GM19438 (cell line): ENCODE data around the gene TENM4.
A peak's percentile ranks its signal among the peaks of the same experiment; 100 is the strongest.

Experiments used
- ATAC-seq: cut with Tn5 transposase; IDR thresholded peaks from one replicate; pipeline ENCODE4 v1.9.1; 2021; ENCODE audit warnings: low read depth; ENCODE audit not compliant: unreplicated experiment

The TENM4 gene

DNA sequence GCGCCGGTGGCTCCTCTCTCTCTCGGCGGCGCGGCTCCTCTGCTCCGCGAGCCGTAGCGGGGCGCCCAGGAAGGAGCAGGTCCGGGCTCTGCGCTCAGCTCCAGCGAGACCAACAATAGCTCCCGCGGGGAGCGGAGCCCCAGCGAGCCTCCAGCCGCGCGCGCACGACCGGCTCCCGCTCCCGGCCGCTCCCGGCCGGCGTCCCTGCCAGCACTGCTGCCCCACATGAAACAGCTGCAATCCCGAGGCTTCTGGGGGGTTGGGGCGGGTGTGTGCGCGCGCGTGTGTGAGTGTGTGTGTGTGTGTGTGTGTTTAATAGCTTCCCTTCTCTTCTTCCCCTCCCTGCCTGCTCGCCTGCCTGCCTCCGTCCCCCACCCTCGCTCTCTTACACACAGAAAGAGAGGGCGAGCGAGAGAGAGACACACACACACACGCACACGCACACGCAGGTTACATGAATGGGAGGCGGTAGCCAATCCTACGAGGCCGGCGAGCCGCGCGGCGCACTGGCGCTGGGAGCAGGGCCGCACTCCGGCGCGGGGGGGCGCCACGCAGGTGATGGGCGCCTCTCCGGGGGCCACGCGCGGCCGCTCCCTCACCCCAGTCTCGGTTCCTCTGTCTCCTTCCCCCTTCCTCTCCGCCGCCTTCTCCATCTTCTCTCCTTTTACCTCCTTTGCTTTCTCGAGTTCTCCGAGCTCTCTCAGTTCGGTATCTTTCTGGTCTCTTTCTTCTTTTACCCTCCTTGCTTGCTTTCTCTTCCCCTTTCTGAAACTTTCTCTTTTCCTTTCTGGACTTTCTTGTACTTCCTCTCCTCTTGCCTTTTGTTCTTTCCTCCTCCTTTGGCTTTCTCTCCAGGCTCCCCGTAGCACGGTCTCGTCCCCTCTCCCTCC, at the start of gene TENM4:
Gene TENM4, minus strand, starts transcription at position 460 of the 890 bp plus-strand sequence. CDS start 371,086 bp downstream, outside the sequence.
- peak; percentile 49 for ATAC-seq

DNA sequence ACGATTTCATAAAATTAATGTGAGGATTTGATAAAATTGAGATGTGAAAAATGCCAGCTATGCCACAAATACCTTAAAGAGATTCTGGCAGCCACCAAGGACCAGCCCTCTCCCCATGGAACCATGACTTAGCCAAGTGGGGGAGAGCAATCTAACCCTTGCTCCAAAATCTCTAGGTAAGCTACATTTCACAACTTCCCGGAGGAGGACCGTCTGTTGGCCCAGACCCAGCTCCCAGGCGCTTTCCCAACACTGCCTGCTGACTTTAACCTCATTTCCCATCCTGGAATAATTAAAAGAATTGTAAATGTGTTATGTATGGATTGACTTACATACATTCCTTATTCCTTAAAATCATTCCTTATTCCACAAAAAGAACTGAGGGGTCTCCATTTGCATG, 47.5 kb upstream of the TENM4 start:
- ATAC-seq, result no peak

DNA sequence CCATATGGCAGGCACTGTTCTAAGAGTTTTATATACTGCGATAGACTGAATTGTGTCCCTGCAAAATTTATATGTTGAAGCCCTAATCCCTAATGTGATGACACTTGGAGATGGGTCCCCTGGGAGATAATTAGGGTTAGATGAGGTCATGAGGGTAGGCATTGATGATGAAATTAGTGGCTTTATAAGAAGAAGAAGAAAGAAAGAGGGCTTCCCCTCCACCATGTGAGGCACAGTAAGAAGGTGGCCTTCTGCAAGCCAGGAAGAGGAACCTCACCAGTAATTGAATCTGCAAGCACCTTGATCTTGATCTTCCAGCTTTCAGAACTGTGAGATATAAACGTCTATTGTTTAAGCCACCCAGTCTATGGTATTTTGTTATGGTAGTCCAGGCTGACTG, 46.6 kb upstream of the TENM4 start:
- no peak for ATAC-seq

DNA sequence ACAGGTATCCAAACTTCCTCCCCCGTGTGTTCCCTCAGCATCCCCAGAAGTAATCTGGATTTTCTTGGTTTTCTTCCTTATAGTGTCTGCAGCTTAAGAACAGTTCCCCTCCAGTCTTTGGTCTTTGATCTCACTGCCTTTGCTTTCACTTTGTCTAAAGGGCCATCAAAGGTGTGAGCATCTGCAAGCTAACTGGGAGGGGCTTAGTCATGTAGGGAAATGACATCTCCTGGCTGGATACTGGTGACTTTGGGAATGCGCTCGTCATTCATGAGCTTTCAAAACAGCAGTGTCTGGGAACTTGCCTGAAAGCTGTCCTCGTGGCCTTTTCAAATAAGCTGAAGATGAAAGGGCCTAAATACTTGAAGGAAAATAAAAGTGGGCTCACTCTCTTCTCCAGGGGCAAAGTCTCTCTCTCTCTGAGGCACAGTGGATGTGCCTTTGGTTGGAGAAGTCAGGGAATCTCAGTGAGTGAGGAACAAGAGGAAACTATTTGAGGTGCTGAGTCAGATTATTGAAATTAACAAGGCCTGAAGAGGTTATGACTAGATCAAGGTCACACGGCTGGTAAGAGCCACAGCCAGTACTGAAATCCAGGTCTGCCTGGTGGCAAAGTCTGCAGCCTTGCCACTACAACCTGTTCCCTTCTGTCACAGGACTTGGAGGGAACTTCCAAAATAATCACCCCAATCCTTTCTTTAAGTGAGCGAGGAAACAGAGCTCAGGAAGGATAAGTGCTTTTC, 45.6 kb upstream of the TENM4 start:
- ATAC-seq, result no peak

DNA sequence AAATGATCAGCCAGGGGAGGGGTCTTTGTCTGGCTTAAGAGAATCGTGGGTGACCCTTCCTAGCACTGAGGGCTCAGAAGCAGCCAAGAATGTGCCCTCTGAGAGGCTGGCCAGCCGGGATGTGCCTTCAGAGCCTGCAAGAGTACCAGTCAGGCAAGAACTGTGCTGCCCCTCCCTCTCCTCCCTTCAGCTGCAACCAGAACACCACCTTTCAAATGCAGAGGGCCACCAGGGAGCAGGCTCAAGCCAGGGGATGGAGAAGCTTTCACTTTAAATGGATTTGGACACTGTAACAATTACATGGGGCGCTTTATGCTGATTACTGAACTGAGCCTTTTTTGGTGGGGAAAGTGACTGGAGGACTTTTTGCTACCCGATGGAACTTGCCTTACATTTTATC, 44.9 kb upstream of the TENM4 start:
- ATAC-seq, result no peak

DNA sequence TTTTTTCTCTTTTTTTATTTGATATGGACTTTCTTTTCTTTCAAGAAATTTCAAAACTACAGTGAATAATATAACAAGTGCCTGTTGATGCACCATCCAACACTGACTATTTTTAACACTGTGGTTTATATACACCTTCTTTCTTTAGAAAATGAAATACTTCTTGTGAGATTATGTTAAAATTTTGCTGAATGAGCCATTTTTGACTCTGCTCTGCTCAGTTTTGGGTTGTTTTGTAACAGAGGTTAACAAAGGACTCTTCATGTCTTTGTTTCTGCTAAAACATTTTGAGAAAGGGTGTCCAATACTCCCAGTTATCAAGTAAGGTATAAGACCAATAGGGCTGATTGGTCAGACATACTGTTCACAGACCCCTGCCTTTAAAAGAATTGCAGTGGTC, 44.0 kb upstream of the TENM4 start:
- ATAC-seq, result no peak

DNA sequence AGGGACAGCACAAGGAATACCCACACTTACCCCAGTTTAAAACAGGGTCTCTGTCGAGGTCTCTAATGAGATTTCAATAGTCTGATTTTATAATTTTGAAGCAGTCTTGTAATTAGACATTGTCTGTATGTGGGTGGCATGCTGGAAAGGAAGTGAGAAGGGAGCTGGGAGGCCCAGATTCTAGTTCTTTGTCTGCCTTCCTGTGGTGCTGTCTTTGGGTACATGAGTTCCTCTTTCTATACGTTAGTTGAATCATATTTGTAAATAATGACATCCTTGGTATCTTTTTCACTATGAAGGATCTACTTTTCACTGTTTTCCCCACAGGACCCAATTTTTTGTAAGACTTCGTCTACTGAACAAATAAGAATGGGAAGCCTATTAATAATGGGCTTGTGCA, 42.0 kb upstream of the TENM4 start:
- peak; percentile 77 for ATAC-seq

DNA sequence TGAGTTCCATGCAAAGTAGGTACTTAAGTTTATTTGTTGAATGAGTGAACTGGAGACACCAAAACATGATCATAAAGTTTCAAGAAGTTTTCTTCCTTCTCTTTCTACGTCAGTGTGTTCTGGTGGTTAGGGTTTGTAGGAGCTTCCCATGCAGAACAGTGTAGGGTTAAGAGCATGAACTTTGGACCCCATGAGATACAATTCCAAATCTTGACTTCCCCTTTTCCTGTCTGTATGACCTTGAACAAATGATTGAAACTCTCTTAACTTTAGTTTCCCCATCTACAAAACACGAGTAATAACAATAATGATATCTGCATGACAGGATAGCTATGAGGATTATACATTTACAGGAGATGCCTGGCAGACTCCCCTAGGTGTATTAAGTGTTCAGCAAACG, 41.0 kb upstream of the TENM4 start:
- peak; percentile 55 for ATAC-seq

DNA sequence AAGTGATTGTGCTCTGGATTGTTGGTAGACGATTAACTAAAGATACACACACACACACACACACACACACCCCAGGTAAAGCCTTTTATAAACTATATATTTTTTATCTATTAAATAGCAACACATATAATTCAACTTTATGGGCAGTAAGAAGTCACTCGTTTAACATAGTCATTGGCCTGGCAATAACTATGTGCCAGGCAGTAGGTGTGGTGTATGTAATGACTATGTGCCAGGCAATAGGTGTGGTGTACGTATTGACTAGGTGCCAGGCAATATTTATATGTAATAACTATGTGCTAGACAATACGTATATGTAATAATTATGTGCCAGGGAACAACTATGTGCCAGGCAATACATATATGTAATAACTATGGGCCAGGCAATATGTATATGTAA, 40.0 kb upstream of the TENM4 start:
- ATAC-seq, result no peak

DNA sequence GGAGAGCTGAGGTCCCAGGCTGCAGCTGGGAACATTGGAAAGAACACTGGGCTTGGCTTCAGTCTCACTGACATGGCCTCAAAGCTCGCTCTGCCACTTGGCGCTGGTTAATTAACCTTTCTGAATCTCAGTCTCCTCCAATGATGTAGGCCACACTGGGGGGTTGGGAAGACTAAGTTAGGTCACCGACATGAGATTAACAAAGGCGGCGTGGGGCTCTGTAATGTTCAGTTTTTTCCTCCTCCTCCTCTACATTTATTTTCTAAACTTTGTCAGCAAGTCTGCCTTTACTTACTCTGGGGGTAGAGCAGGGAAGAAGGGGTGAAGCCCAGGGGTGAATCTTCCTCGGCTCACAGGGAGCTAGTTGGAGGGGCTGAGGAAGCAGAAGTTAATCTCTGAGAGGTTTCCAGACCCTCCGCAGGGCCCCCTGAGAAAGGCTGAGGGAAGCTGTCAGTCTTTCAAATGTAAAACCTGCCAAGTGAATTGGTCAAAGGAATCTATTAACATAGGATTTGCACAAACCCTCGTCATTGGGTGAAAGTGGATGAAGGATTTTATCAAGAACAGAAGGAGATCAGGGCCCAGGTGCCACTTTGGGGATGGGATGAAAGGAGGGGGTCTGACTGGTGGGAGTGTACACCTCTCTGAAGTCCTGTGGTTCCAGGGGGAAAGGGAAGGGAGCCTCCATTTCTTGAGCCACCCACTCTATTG, 32.1 kb upstream of the TENM4 start:
- ATAC-seq, result no peak

DNA sequence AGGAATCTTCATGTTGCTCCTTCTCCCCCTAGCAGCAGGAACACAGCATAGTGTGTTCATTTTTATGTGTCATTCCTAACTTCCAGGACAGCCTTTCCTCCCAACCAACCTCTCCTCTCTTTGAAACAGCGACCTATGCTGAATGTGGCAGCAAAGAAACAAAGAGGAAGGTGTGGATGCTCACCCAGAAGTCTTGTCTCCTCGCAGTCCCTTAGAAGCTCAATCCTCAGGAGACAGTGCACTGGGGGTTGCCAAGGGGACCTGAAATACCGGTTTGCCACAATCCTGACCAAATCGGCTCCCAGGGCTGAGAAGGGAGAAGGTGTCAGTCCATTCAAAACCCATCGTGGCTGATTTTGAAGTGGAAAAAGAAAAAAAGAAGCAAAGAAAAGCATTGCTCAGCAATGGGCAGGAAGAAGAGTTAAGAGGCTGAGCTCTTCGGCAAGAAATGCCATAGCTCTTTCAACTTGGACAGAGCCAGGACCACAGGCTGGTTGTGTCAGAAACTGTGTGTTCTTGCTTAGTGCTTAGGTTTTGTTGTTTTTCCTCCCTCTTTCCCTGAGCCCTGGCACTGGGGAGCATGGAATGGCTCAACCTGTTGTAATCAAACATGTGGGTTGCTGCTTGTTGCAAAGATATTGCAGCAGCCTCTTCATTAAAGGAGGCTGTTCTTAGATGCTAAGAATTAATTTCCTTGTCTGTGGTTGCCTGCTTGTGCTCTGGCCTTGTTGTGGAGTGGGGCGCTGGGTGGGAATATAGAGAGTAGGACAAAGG, 30.4 kb upstream of the TENM4 start:
- no peak for ATAC-seq

DNA sequence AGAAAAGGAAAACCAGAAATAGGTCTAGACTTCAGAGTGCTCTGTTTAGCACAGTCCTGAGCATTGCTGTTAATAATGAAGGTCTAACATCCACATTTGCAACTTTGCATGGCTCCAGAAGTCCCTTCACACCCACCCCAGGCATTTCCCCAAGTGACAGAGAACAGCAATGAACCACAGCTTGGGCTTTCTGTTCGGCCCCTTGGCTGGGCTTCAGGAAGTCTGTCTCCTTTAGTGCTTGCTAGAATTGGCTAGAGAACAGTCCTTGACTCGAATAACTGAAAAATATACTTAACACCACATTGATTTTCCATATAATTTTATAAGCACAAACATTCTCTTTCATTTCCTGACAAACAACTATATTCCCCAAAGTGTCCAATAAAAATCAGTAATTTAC, 29.3 kb upstream of the TENM4 start:
- ATAC-seq, result no peak

DNA sequence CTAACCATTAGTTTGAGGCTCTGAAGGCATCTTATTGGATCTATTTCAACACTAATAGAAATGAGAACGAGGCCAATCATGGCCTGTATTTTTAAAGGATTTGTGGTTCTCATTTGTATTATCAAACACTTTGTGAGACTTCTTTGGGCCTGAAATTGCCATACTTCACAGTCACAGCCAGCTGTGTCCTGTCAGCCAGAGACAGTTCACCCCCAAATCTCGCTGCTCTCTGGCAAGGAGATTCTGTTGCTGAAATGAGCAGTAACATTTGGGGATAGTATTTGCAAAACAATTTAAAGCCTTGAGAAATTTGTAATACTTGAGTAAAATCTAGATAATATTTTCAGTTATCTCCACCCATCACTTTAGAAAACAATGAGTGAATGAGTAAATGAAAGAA, 26.9 kb upstream of the TENM4 start:
- no peak for ATAC-seq

DNA sequence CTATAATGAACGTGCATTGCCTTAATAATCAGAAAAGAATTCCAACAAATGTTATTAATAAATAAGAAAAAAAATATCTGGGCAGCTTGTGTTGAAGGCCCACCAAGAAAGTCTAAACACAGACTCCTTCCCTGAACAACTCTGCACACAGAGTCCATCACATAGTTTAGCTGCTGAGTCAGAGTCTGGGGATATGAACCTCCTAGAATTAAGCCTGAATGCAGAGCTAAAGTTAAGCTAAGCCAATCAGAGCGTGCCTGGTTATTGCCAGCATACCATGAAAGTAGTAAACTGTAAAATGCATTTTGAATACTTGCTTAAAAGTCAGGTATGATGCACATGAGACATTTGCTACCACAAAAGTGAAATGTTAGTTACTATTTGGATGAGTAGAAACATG, 25.6 kb upstream of the TENM4 start:
- ATAC-seq, result no peak

DNA sequence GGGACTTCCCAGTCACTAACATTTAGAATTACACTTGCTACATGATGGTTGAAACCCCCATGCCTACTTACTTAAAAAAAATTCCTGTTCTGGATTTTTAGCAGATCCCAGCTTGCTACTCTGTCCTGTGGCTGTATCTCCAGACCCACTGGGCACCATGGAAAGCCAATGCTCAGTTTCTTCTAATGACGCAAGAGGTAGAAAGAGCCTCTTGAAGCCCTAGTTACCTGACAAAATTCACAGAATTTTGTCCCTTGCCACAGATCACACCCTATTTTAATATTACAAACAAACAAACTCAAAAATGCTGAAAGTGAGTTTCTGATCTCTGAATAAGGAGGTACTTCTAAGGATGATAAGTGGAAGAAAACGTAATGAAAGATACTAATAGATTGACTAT, 24.3 kb upstream of the TENM4 start:
- no peak for ATAC-seq

DNA sequence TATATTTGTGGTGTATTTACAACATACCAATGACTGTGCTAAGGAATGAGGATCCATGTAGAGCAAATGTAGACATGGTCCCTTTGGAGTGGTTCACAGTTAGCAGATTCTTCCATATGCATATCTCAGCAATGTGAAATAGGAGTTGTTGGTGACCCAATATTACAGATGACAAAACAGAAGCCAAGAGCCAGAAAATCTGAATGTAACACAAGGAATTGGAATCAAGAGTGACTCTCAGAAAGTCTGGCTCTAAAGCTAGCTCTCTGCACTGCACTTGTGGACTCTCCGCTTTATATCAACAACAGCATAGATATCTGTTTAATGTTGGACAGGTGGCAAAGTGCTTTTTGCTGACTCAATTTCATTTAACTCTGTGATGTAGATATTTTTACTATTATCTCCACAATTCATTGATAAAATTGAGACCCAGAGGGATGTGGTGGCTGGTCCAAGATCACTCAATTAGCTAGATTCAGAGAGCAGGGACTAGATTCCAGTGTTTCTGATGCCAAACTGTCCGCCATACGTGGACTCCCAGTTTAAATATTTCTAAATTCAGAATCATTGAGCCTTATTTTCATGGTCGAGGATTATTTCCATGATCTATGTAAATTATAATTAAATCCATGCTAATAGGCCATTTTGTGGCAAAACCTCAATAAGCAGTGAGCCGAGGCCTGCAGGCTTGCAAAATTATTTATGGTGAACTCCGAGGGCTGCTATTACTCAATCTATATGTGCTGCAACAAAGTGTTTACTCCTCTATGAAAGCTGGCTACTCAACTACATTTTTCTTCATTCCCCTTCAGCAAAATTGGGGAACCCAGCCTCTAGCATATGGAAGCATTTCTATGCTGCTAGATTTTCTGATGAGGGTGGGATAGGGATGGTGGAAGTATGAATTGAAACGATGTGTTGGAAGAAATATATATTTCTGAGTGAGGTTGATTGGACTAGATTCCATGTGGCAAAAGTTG, 21.1 kb upstream of the TENM4 start:
- no peak for ATAC-seq

DNA sequence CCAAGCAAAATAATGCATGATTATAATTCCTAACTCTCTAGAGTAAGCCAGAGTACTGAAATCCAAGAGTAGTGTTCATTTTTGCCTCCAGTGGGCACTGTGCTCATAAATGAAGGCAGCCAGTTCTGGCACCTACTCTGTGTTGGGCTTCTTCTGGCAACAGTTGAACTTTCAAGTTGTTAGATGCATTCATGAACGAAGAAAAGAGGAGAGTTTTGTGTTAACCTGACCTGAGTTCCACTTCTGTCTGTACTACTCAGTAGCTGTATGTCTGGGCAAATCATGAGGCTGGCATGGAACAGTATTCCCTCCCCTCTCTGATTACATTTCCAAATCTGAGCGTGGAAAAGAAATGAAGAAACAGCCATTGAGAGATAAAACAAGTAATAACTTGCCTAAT, 20.3 kb upstream of the TENM4 start:
- no peak for ATAC-seq

DNA sequence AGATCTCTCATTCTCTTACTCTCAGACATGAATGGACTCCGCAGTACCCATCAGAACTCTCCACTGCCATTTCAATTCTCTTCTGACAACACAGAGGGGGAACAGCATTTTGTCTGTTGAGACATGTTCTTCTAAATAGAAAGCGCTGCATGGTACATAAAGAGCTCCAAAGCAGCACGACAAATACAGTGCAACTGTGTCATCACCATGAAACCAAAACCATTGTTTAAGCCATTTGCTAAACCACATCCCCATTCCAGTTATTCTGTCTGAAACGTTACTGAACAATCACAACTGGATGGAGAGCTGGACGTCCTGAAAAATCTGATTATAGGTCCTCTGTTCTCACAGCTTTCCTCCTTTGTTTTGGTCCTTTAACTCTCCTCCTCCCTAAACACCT, 17.9 kb upstream of the TENM4 start:
- ATAC-seq, result no peak

DNA sequence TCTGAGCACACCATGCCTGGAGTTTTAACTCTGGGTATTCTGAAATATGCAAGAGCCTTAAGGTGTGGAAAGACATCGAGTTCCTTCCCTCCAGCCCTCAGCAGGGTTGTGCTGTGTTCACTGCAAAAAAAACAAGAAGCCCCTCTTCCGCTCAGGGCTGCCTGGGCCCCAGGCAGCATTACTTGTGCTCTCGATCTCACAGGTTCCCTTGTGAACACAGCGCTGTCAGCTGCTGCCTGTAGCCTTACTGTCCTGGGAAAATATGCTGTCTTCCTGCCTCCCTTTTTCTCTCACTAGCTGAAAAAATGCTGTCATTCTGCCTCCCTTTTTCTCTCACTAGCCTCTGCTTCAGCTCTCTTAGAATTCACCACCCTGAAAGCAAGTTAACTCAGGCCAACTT, 15.7 kb upstream of the TENM4 start:
- ATAC-seq, result no peak
